ENCODE data around the gene WDR83.
"Not testable (repeated sequence)": the region's sequence is repeated elsewhere in the genome, so short reads cannot be mapped to it uniquely, and the experiment has no call there.

WDR83 gene

GRCh38 chr19:12666265-12667048 is at the start of gene WDR83, which contains the start of gene MAN2B1:
Gene WDR83 (plus strand): TSS chr19:12666807. CDS start chr19:12669791, 2,984 bp downstream.
Gene MAN2B1 (minus strand): TSS chr19:12666742. CDS start chr19:12666701, 41 bp downstream.
- intact Hi-C loops (cut with DNase I): no loop called here
- peak; percentile 47 to 95 (median 69) for DNase-seq

DNA sequence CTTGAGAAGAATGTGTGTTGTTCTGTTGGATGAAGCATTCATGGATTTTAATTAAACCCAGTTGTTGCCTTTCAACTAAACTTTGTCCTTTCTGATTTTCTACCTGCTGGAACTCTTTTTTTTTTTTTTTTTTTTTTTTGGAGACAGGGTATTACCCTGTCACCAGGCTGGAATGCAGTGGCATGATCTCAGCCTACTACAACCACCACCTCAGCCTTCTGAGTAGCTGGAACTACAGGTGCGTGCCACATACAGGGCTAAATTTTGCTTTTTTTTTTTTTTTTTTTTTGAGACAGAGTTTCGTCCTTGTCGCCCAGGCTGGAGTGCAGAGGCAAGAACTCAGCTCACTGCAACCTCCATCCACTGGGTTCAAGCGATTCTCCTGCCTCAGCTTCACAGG is 49.0 kb upstream of the WDR83 start:
- no peak for DNase-seq
- intact Hi-C loops (cut with DNase I): no loop called here

GRCh38 chr19:12621253-12622024 is 45.2 kb upstream of the WDR83 start:
- intact Hi-C loops (cut with DNase I); DNase-seq: not testable (repeated sequence)

DNA sequence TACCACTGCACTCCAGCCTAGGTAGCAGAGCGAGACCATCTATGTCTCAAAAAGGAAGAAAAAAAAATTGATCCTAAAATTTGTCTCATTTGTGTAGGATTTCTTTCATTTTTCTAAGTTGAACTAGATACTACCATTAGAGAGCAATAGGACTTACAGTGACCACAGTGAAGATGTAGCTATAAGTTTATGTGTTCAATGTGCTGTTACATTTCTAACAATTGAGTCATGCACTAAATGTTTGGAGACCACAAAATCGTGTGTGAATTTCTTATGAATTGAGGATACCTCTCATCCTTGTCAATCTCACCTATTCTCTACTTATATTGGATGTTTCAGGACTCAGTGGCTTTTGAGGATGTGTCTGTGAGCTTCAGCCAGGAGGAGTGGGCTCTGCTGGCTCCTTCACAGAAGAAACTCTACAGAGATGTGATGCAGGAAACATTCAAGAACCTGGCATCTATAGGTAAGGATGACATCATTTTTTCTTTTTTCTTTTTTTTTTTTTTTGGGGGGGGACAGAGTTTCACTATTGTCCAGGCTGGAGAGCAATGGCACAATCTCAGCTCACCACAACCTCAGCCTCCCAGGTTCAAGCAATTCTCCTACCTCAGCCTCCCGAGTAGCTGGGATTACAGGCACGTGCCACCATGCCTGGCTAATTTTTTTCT is 43.1 kb upstream of the WDR83 start:
- no peak for DNase-seq
- intact Hi-C loops (cut with DNase I): no loop called here

DNA sequence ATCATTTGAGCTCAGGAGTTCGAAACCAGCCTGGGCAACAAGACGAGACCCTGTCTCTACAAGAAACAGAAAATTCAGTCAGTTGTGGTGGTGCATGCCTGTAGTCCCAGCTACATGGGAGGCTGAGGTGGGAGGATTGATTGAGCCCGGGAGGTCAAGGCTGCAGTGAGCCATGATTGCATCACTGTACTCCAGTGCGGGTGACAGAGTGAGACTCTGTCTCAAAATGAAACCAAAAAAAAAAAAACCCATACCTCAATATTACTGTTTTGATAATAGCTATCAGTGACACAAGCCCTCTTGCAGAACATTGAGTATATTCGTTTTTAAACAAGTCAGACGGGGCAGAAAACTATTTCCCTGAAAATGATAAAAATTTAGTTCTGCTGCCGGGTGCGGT is 39.6 kb upstream of the WDR83 start:
- intact Hi-C loops (cut with DNase I): no loop called here
- no peak for DNase-seq

GRCh38 chr19:12628040-12629022 is 38.3 kb upstream of the WDR83 start:
- no peak for DNase-seq
- intact Hi-C loops (cut with DNase I): no loop called here

DNA sequence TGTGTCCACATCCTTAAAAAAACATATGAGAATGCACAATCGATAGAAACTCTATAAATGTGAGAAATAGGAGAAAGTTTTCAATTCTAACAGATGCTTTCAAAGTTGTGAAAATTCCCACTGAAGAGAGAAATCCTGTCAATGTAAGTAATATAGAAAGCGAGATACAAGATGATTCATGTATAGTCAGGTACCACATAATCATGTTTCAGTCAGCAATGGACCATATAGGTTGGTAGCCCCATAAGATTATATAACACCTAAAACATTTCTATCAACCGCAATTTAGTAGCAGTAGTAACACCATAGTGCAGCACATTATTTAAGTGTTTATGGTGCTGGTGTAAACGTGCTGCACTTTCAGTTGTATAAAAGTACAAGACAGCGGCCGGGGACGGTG is 37.4 kb upstream of the WDR83 start:
- intact Hi-C loops (cut with DNase I): no loop called here
- no peak for DNase-seq

DNA sequence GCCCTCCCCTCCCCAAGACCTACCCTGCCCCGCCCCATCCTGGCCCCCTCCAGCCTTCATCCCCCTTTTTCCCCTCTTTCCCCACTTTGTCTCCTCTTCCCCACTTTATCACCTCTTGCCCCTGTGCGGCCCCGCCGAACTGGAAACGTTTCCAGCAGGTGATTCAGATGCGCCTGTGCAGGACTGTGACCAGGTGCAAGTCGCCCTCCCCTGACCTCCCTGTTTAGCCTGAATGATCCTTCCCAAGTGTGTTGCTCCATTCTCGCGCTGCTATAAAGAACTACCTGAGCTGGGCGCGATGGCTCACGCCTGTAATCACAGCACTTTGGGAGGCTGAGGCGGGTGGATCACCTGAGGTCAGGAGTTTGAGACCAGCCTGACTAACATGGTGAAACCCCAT is 30.0 kb upstream of the WDR83 start:
- peak in 2 of 10 donors; percentile 49 to 52 for DNase-seq
- intact Hi-C loops (cut with DNase I): no loop called here

- intact Hi-C loops (cut with DNase I): no loop called here
- peak in 2 of 10 donors; percentile 59 to 74 for DNase-seq
Observed at GRCh38 chr19:12638611-12639182, 27.9 kb upstream of the WDR83 start.

GRCh38 chr19:12639901-12640613 is 26.6 kb upstream of the WDR83 start:
- intact Hi-C loops (cut with DNase I): no loop called here
- peak; percentile 55 to 96 (median 77) for DNase-seq

GRCh38 chr19:12641456-12641855 is 25.2 kb upstream of the WDR83 start:
- peak in 2 of 10 donors; percentile 42 to 57 for DNase-seq
- intact Hi-C loops (cut with DNase I): no loop called here

DNA sequence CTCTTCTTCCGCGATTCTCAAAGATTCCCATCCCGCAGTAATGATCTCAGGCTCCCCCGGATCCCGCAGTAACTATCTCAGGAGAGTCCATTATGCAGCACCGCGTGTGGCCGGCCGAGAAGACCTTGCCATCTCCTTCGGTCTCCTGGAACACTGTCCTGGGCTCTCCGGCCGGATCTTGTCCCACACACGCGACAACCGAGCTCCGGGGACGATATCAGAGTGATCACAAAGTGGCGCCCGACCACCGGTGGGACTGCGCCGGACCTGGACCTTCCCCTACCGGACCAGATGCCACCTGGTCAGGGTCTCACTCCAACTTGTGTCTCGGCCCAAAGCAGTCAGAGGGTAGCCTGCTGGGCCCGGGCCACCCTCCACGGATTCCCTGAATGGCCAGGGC is 24.1 kb upstream of the WDR83 start:
- intact Hi-C loops (cut with DNase I): no loop called here
- DNase-seq: peak in 2 of 10 donors; percentile 64 to 68

DNA sequence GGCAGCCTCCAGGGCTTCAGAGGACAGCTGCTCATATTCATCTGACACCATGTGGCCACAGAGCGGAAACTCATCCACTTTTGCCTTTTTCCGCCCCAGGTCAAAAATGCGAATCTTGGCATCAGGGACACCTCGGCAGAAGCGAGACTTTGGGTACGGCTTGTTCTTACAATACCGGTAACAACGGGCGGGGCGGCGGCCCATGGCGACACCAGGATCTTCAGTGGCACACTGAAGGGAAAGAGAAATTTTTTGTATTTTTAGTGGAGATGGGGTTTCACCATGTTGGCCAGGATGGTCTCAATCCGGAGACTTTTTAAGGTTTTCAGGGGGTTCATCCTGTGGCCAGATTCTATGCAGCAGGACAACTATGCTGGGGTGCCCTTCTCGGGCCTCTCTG is 22.9 kb upstream of the WDR83 start:
- intact Hi-C loops (cut with DNase I): not testable (repeated sequence)
- DNase-seq: peak in 2 of 10 donors; percentile 29 to 56

- DNase-seq: peak in 2 of 10 donors; percentile 7 to 62
- intact Hi-C loops (cut with DNase I): no loop called here
Observed at GRCh38 chr19:12646551-12646950, 20.1 kb upstream of the WDR83 start.

- peak in 2 of 10 donors; percentile 47 to 65 for DNase-seq
- intact Hi-C loops (cut with DNase I): no loop called here
Observed at GRCh38 chr19:12647047-12647446, 19.6 kb upstream of the WDR83 start.

DNA sequence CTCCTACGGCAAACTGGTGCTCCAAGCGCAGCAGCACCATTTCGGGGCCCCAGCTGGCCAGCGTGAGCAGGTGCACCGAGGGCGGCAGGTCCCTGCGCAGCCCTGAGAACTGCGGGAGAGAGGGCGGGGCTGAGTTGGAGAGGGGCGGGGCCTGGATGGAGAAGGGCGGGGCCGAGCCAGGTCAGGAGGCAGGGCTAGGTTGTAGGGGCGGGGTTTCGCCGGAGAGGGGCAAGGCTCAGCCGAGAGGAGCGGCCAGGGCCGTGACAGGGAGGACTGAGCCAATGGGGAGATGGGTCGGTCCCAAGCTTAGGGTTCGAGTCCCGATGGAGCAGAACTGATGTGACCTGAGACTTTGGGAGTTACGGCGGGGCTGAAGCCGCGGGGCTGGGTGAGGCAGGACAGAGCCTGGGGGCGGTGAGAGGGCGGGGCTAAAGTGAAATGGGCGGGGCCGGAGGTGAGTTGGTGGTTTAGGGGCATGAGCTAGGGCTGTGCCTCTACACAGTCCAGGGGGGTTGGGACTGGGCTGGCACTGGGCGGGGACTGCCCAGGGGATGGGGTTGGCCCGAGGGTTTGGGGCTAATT is 19.0 kb upstream of the WDR83 start:
- intact Hi-C loops (cut with DNase I): no loop called here
- DNase-seq: peak in 5 of 10 donors; percentile 20 to 91 (median 52)

DNA sequence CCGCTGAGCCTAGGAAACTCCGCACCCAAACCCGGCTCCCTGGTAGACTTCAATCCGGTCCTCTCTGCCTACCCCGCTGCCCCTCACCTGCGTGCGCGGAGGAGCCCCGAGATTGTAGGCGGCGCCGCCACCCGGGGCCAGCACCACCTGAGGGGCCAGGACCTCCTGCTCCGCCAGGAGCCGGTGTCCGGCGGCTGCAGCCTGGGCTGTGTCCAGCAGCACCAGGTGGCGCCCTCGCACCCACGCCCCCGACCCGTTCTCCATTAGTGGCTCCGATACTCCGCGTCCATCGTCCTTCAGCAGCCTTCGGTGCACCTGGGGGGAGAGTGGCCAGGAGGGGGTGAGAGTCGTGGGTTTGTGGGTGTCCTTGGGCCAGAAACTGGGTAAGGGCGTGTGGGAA is 18.5 kb upstream of the WDR83 start:
- intact Hi-C loops (cut with DNase I): no loop called here
- peak in 2 of 10 donors; percentile 56 to 84 for DNase-seq

- intact Hi-C loops (cut with DNase I): no loop called here
- peak in 1 of 10 donors; percentile 52 for DNase-seq
Observed at GRCh38 chr19:12649941-12650340, 16.7 kb upstream of the WDR83 start.
